Muscle of back (tissue), 10 donors: ENCODE data around the gene DNAJB2. TPM values are rescaled to one million over a fixed set of nuclear protein-coding genes. Genes with fewer than 3 reads are reported as not detected.

Experiments used
- polyA plus RNA-seq, 10 donors: library from polyadenylated mRNA; unstranded; fragments of 120-200 nt; gene quantifications; one replicate each; pipeline ENCODE4 v1.2.1, GENCODE V29; 2013; ENCODE audit not compliant: insufficient read length in 10 of 10

DNAJB2 gene
- polyA plus RNA-seq, 10 donors: 69.9 to 89.8 (median 78.6) TPM

Other genes with a start within 250 kb of the DNAJB2 start
- not detected for gene CFAP65, start 237.8 kb upstream of the DNAJB2 start, polyA plus RNA-seq
- gene IHH, start 218.4 kb upstream of the DNAJB2 start, polyA plus RNA-seq: under 1 TPM in 2 of 10 donors, not detected in 8; 0.13 to 0.16 TPM
- gene NHEJ1, start 118.6 kb upstream of the DNAJB2 start, polyA plus RNA-seq: 10 to 100 TPM; 11.6 to 16.2 (median 14.1) TPM
- gene SLC23A3, start 109.3 kb upstream of the DNAJB2 start, polyA plus RNA-seq: 1 to 10 TPM in 7 of 10 donors, under 1 TPM in 3; 0.57 to 2.3 (median 1.2) TPM
- gene CNPPD1, start 102.4 kb upstream of the DNAJB2 start, polyA plus RNA-seq: 10 to 100 TPM; 28.3 to 37.9 (median 34.8) TPM
- gene RETREG2, start 101.1 kb upstream of the DNAJB2 start, polyA plus RNA-seq: 10 to 100 TPM; 38.3 to 56.9 (median 41.7) TPM
- 10 to 100 TPM; 16.3 to 29.9 (median 21.9) TPM for gene ZFAND2B, start 72.6 kb upstream of the DNAJB2 start, polyA plus RNA-seq
- gene ABCB6, start 60.4 kb upstream of the DNAJB2 start, polyA plus RNA-seq: 10 to 100 TPM; 25.4 to 40.4 (median 32.7) TPM
- gene ATG9A, start 49.7 kb upstream of the DNAJB2 start, polyA plus RNA-seq: 10 to 100 TPM; 27.9 to 37.3 (median 32.6) TPM
- 10 to 100 TPM; 14.8 to 36.9 (median 23.2) TPM for gene ANKZF1, start 49.6 kb upstream of the DNAJB2 start, polyA plus RNA-seq
- gene GLB1L, start 33.9 kb upstream of the DNAJB2 start, polyA plus RNA-seq: 1 to 10 TPM; 4.7 to 7.7 (median 5.9) TPM
- gene STK16, start 33.9 kb upstream of the DNAJB2 start, polyA plus RNA-seq: 10 to 100 TPM; 13.0 to 19.9 (median 16.0) TPM
- under 1 TPM in 5 of 10 donors, not detected in 5; 0.15 to 0.22 (median 0.18) TPM for gene TUBA4B, start 26.1 kb upstream of the DNAJB2 start, polyA plus RNA-seq
- gene TUBA4A, start 25.4 kb upstream of the DNAJB2 start, polyA plus RNA-seq: 100 to 1,000 TPM in 7 of 10 donors, 10 to 100 TPM in 3; 84.3 to 159 (median 120) TPM
- under 1 TPM in 6 of 10 donors, not detected in 4; 0.15 to 0.75 (median 0.49) TPM for gene PTPRN, start 30.0 kb downstream of the DNAJB2 start, polyA plus RNA-seq
- gene RESP18, start 53.4 kb downstream of the DNAJB2 start, polyA plus RNA-seq: not detected
- gene DNPEP, start 108.5 kb downstream of the DNAJB2 start, polyA plus RNA-seq: 10 to 100 TPM; 26.4 to 45.4 (median 36.6) TPM
- 1,000 to 10,000 TPM; 1,880 to 4,907 (median 4,107) TPM for gene DES, start 139.0 kb downstream of the DNAJB2 start, polyA plus RNA-seq
- gene SPEG, start 155.5 kb downstream of the DNAJB2 start, polyA plus RNA-seq: 100 to 1,000 TPM in 9 of 10 donors, 10 to 100 TPM in 1; 63.9 to 179 (median 138) TPM
- gene GMPPA, start 219.5 kb downstream of the DNAJB2 start, polyA plus RNA-seq: 10 to 100 TPM; 21.7 to 29.9 (median 24.9) TPM
- gene ASIC4, start 235.1 kb downstream of the DNAJB2 start, polyA plus RNA-seq: under 1 TPM; 0.15 to 0.70 (median 0.34) TPM